Thoracic aorta (tissue), 2 donors: Measurements from ENCODE around the gene ADAMTS6. TPM values are rescaled to one million over a fixed set of nuclear protein-coding genes. Genes with fewer than 3 reads are reported as not detected.
A peak's percentile ranks its signal among the peaks of the same experiment; 100 is the strongest.

ENCODE experiments used
- ATAC-seq: fragments of 150-250 bp; one replicate; pipeline ENCODE4 v1.8.0; 2017; ENCODE audit warnings: low read depth; ENCODE audit not compliant: insufficient number of reproducible peaks, low FRiP score
- DNase-seq: peaks from one replicate; pipeline ENCODE4 v3.0.0-alpha.2; 2020; ENCODE audit warnings: low spot score
- H3K27ac ChIP-seq, 2 donors: fragments of 200-600 bp; sonication (generic); 1 replicate in 1 of 2; 2 replicates in 1 of 2; pipeline ENCODE4 v1.5.1; 2016; ENCODE audit warnings: mild to moderate bottlenecking in 2 of 2, moderate library complexity in 2 of 2
- H3K27me3 ChIP-seq: fragments of 200-600 bp; sonication (generic); replicated peaks from 2 replicates; pipeline ENCODE4 v1.6.0; 2016; ENCODE audit warnings: mild to moderate bottlenecking; ENCODE audit not compliant: insufficient read depth
- H3K36me3 ChIP-seq: fragments of 200-600 bp; sonication (generic); one replicate; pipeline ENCODE4 v1.5.1; 2016
- H3K4me1 ChIP-seq, 2 donors: fragments of 200-600 bp; sonication (generic); 1 replicate in 1 of 2; 2 replicates in 1 of 2; pipeline versions ENCODE4 v1.5.1 to v1.6.0; 2016; ENCODE audit warnings: low read depth in 2 of 2, mild to moderate bottlenecking in 1 of 2; ENCODE audit not compliant: control insufficient read depth in 1 of 2
- H3K4me3 ChIP-seq: fragments of 200-600 bp; sonication (generic); 2 replicates; pipeline ENCODE4 v1.5.1; 2016; ENCODE audit warnings: mild to moderate bottlenecking
- H3K9me3 ChIP-seq: fragments of 200-600 bp; sonication (generic); 2 replicates; pipeline ENCODE4 v1.5.1; 2016
- CTCF ChIP-seq: fragments of 200-600 bp; sonication (generic); IDR thresholded peaks from one replicate; pipeline ENCODE4 v1.5.1; 2019; ENCODE audit warnings: antibody characterized with exemption
- total RNA-seq, 2 donors: library from RNA; depleted of rRNA; stranded (reverse); fragments of >200 nt; gene quantifications; one replicate each; pipeline versions ENCODE4 v1.1.0 to v1.2.3, GENCODE V29; 2016

The ADAMTS6 gene
- total RNA-seq, 2 donors from 2014 or later, result 4.9 to 11.8 TPM

- Histone ChIP-seq H3K27me3 (no peaks in the 10 kb centered on the region), H3K4me3 (no peak overlapping the region), H3K4me1 (peaks cover 7 to 11% of the 10 kb centered on the region in 2 donors), H3K27ac (no peak overlapping the region), H3K36me3 (no peaks in the 10 kb centered on the region), H3K9me3 (no peaks in the 10 kb centered on the region)
- TF ChIP-seq CTCF, result no peak
- no peak for DNase-seq
- no peak for ATAC-seq
These were observed 286.8 kb downstream of the ADAMTS6 start for GRCh38 chr5:65194871-65195270.

GRCh38 chr5:65192331-65192730 lies 289.4 kb downstream of the ADAMTS6 start:
- Histone ChIP-seq H3K27me3 (no peaks in the 10 kb centered on the region), H3K9me3 (no peaks in the 10 kb centered on the region), H3K4me1 (peaks cover 7 to 11% of the 10 kb centered on the region in 2 donors), H3K36me3 (no peaks in the 10 kb centered on the region), H3K27ac (no peak overlapping the region), H3K4me3 (no peak overlapping the region)
- ATAC-seq (no peak), DNase-seq (no peak)
- no peak for TF ChIP-seq CTCF

GRCh38 chr5:65191554-65192135 lies 290.1 kb downstream of the ADAMTS6 start:
- H3K4me1 ChIP-seq, result peaks cover 7 to 11% of the 10 kb centered on the region in 2 donors
- no peak for TF ChIP-seq CTCF
- H3K4me3 ChIP-seq, result no peak overlapping the region
- H3K27me3 ChIP-seq, result no peaks in the 10 kb centered on the region
- H3K9me3 ChIP-seq, result no peaks in the 10 kb centered on the region
- H3K27ac ChIP-seq, result peak overlapping the region in 1 of 2 donors; percentile 57
- ATAC-seq, result no peak
- no peaks in the 10 kb centered on the region for H3K36me3 ChIP-seq
- DNase-seq, result no peak

GRCh38 chr5:65190328-65191053 lies 291.2 kb downstream of the ADAMTS6 start:
- DNase-seq (no peak), ATAC-seq (peak; percentile 84)
- H3K4me1 ChIP-seq, result peaks cover 7 to 11% of the 10 kb centered on the region in 2 donors
- no peak overlapping the region for H3K4me3 ChIP-seq
- H3K36me3 ChIP-seq, result no peaks in the 10 kb centered on the region
- H3K27me3 ChIP-seq, result no peaks in the 10 kb centered on the region
- no peaks in the 10 kb centered on the region for H3K9me3 ChIP-seq
- H3K27ac ChIP-seq, result peak overlapping the region; percentile 26 to 57
- no peak for TF ChIP-seq CTCF

GRCh38 chr5:65186646-65187227 lies 295.0 kb downstream of the ADAMTS6 start:
- TF ChIP-seq CTCF, result no peak
- no peaks in the 10 kb centered on the region for H3K9me3 ChIP-seq
- no peaks in the 10 kb centered on the region for H3K36me3 ChIP-seq
- no peak for DNase-seq
- peaks cover 5 to 11% of the 10 kb centered on the region in 2 donors for H3K4me1 ChIP-seq
- no peak for ATAC-seq
- H3K27me3 ChIP-seq, result no peaks in the 10 kb centered on the region
- H3K4me3 ChIP-seq, result no peak overlapping the region
- no peak overlapping the region for H3K27ac ChIP-seq
